Measurements from ENCODE around the gene ZNF710. TPM values are rescaled to one million over a fixed set of nuclear protein-coding genes. Genes with fewer than 3 reads are reported as not detected.

ZNF710 gene
- total RNA-seq, 2 donors from 2014 or later: 10.3 to 12.0 TPM

- no peak overlapping the region for H3K4me3 ChIP-seq
- no peak for DNase-seq (ENCODE audit: low spot score)
- ATAC-seq (ENCODE audit: insufficient number of reproducible peaks, low FRiP score, low read depth): no peak
- H3K36me3 ChIP-seq: no peaks in the 10 kb centered on the region
- H3K9me3 ChIP-seq: no peaks in the 10 kb centered on the region
- no peak overlapping the region for H3K27ac ChIP-seq
- no peaks in the 10 kb centered on the region for H3K27me3 ChIP-seq (replicated peaks; ENCODE audit: insufficient read depth)
- TF ChIP-seq, protein P1, sequence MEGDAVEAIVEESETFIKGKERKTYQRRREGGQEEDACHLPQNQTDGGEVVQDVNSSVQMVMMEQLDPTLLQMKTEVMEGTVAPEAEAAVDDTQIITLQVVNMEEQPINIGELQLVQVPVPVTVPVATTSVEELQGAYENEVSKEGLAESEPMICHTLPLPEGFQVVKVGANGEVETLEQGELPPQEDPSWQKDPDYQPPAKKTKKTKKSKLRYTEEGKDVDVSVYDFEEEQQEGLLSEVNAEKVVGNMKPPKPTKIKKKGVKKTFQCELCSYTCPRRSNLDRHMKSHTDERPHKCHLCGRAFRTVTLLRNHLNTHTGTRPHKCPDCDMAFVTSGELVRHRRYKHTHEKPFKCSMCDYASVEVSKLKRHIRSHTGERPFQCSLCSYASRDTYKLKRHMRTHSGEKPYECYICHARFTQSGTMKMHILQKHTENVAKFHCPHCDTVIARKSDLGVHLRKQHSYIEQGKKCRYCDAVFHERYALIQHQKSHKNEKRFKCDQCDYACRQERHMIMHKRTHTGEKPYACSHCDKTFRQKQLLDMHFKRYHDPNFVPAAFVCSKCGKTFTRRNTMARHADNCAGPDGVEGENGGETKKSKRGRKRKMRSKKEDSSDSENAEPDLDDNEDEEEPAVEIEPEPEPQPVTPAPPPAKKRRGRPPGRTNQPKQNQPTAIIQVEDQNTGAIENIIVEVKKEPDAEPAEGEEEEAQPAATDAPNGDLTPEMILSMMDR (IDR thresholded peaks at IDR 0.05): no peak
- no peaks in the 10 kb centered on the region for H3K4me1 ChIP-seq (ENCODE audit: control insufficient read depth in 1 of 2, low read depth in 2 of 2)
These were observed 54.1 kb downstream of the ZNF710 start for GRCh38 chr15:90055182-90055581.

DNA sequence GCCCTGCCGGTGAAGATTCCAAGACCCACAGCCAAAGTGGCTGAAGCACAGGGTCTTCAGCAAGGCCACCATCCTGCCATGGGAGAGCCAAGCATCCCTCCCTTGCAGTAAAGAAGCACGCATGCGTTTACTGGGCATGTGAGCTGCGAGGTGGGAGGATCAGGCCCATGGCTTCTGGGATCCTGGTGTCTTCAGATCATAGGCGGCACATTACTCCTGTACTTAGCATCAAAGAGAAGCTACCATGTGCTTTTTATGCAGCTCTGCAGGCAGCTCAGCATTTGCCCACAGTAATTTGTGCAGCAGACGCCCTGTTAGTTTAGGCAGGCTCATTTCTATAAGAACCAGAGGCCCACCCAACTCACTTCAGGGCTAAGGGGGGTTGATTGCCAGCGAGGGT, 55.4 kb downstream of the ZNF710 start:
- Histone ChIP-seq H3K27me3 (replicated peaks; ENCODE audit: insufficient read depth) (no peaks in the 10 kb centered on the region), H3K36me3 (no peaks in the 10 kb centered on the region), H3K4me3 (no peak overlapping the region), H3K9me3 (no peaks in the 10 kb centered on the region), H3K4me1 (ENCODE audit: control insufficient read depth in 1 of 2, low read depth in 2 of 2) (peaks cover 0 to 1% of the 10 kb centered on the region in 2 donors), H3K27ac (no peak overlapping the region)
- DNase-seq (ENCODE audit: low spot score): no peak
- no peak for ATAC-seq (ENCODE audit: insufficient number of reproducible peaks, low FRiP score, low read depth)
- TF ChIP-seq, protein P1 (IDR thresholded peaks at IDR 0.05): no peak

DNA sequence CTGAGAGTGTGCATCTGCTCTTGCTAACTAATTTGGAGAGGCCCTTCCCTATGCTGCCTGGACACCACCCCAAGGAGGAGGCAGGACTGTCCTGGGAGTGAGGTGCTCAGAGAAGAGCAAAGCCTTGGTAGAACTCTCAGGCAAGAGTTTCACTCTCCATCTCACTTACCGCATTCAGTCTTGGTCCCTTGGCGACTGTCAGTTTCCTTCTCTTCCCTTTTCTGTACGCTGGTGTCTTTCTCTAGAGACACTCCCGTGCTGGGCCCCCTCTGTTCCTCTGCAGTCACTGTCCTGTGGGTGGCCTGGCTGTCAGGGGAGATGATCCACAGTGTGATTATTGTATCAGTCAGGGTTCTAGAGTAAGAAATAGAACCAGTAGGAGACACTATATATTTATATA, 57.2 kb downstream of the ZNF710 start:
- H3K27me3 ChIP-seq (replicated peaks; ENCODE audit: insufficient read depth): no peaks in the 10 kb centered on the region
- H3K4me3 ChIP-seq: no peak overlapping the region
- H3K4me1 ChIP-seq (ENCODE audit: control insufficient read depth in 1 of 2, low read depth in 2 of 2): peaks cover under 1 to 18% of the 10 kb centered on the region in 2 donors
- no peak overlapping the region for H3K27ac ChIP-seq
- ATAC-seq (ENCODE audit: insufficient number of reproducible peaks, low FRiP score, low read depth) (no peak), DNase-seq (ENCODE audit: low spot score) (no peak)
- H3K36me3 ChIP-seq: no peaks in the 10 kb centered on the region
- TF ChIP-seq, protein P1 (IDR thresholded peaks at IDR 0.05): no peak
- H3K9me3 ChIP-seq: no peaks in the 10 kb centered on the region

DNA sequence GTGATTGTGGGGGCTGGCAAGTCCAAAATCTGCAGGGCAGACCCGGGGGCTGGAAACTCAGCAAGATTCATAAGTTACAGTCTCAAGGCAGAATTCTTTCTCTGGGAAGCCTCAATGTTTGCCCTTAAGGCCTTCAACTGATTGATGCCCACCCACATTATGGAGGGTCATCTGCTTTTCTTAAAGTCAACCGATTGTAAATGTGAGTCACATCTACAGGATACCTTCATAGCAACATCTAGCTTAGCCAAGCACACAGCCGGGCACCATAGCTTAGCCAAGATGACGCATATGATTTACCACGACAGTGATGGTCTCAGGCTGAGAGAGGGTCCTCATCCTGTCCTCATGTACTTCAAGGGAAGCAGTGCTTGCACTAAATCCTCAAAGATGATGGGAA, 57.7 kb downstream of the ZNF710 start:
- Histone ChIP-seq H3K9me3 (no peaks in the 10 kb centered on the region), H3K36me3 (no peaks in the 10 kb centered on the region), H3K4me1 (ENCODE audit: control insufficient read depth in 1 of 2, low read depth in 2 of 2) (peaks cover 3 to 23% of the 10 kb centered on the region in 2 donors), H3K27me3 (replicated peaks; ENCODE audit: insufficient read depth) (no peaks in the 10 kb centered on the region), H3K4me3 (no peak overlapping the region), H3K27ac (peak overlapping the region in 1 of 2 donors; percentile 23)
- DNase-seq (ENCODE audit: low spot score) (no peak), ATAC-seq (ENCODE audit: insufficient number of reproducible peaks, low FRiP score, low read depth) (no peak)
- TF ChIP-seq, protein P1 (IDR thresholded peaks at IDR 0.05): no peak

- peaks cover 6 to 29% of the 10 kb centered on the region in 2 donors for H3K4me1 ChIP-seq (ENCODE audit: control insufficient read depth in 1 of 2, low read depth in 2 of 2)
- ATAC-seq (ENCODE audit: insufficient number of reproducible peaks, low FRiP score, low read depth): no peak
- no peak overlapping the region for H3K4me3 ChIP-seq
- H3K36me3 ChIP-seq: no peaks in the 10 kb centered on the region
- no peaks in the 10 kb centered on the region for H3K9me3 ChIP-seq
- H3K27me3 ChIP-seq (replicated peaks; ENCODE audit: insufficient read depth): no peaks in the 10 kb centered on the region
- peak overlapping the region in 1 of 2 donors; percentile 23 for H3K27ac ChIP-seq
- TF ChIP-seq, protein P1 (IDR thresholded peaks at IDR 0.05): no peak
- no peak for DNase-seq (ENCODE audit: low spot score)
These were observed 58.3 kb downstream of the ZNF710 start for GRCh38 chr15:90059208-90059985.
